ENCODE data around the gene DIABLO. TPM values are rescaled to one million over a fixed set of nuclear protein-coding genes. Genes with fewer than 3 reads are reported as not detected.

Gene DIABLO
- total RNA-seq (2022; extraction: Qiagen RNA extraction; ENCODE audit: low read depth): 64.6 to 72.4 TPM (median 70.0 TPM) in 5 replicates

GRCh38 chr12:122225683-122226365 lies at the start of gene DIABLO:
TSS of gene DIABLO (minus strand) at chr12:122226052. CDS start at chr12:122226014, 38 bp downstream.

GRCh38 chr12:122266230-122266901 lies 40.5 kb upstream of the DIABLO start, which contains the start of gene VPS33A:
TSS of gene VPS33A (minus strand) at chr12:122266494. CDS start at chr12:122266408, 86 bp downstream.

GRCh38 chr12:122203301-122204166 lies 22.3 kb downstream of the DIABLO start, which contains the start of gene B3GNT4:
TSS of gene B3GNT4 (plus strand) at chr12:122203709. CDS start at chr12:122204619, 910 bp downstream.

GRCh38 chr12:122182887-122183587 lies 42.8 kb downstream of the DIABLO start, which contains the start of gene LRRC43:
TSS of gene LRRC43 (plus strand) at chr12:122183123. CDS start at chr12:122183145, 22 bp downstream.

GRCh38 chr12:122174155-122174845 lies 51.6 kb downstream of the DIABLO start, which contains the start of gene IL31:
TSS of gene IL31 (minus strand) at chr12:122174221. CDS start at chr12:122174172, 49 bp downstream.

Other genes starting within 250 kb of the DIABLO start
- 9.6 to 12.2 TPM (median 11.6 TPM) in 5 replicates for gene BCL7A, start 204.2 kb downstream of the DIABLO start, total RNA-seq (2022; extraction: Qiagen RNA extraction; ENCODE audit: low read depth)
- gene MLXIP, start 147.3 kb downstream of the DIABLO start, total RNA-seq (2022; extraction: Qiagen RNA extraction; ENCODE audit: low read depth): 35.4 to 51.5 TPM (median 46.3 TPM) in 5 replicates
- not detected in 5 replicates for gene IL31, start 51.8 kb downstream of the DIABLO start, total RNA-seq (2022; extraction: Qiagen RNA extraction; ENCODE audit: low read depth)
- gene LRRC43, start 42.9 kb downstream of the DIABLO start, total RNA-seq (2022; extraction: Qiagen RNA extraction; ENCODE audit: low read depth): 0.26 to 0.36 TPM in 2 of 5 replicates, not detected in the others
- gene B3GNT4, start 22.3 kb downstream of the DIABLO start, total RNA-seq (2022; extraction: Qiagen RNA extraction; ENCODE audit: low read depth): 0.55 to 2.5 TPM (median 0.96 TPM) in 5 replicates
- gene VPS33A, start 40.4 kb upstream of the DIABLO start, total RNA-seq (2022; extraction: Qiagen RNA extraction; ENCODE audit: low read depth): 18.3 to 20.3 TPM (median 19.7 TPM) in 5 replicates
- 29.5 to 46.5 TPM (median 37.8 TPM) in 5 replicates for gene CLIP1, start 196.6 kb upstream of the DIABLO start, total RNA-seq (2022; extraction: Qiagen RNA extraction; ENCODE audit: low read depth)